ENCODE measurements around the gene PLEKHG3. TPM values are rescaled to one million over a fixed set of nuclear protein-coding genes. Genes with fewer than 3 reads are reported as not detected.

PLEKHG3 gene
- total RNA-seq, 2 donors from 2014 or later, result 78.8 to 106 TPM

DNA sequence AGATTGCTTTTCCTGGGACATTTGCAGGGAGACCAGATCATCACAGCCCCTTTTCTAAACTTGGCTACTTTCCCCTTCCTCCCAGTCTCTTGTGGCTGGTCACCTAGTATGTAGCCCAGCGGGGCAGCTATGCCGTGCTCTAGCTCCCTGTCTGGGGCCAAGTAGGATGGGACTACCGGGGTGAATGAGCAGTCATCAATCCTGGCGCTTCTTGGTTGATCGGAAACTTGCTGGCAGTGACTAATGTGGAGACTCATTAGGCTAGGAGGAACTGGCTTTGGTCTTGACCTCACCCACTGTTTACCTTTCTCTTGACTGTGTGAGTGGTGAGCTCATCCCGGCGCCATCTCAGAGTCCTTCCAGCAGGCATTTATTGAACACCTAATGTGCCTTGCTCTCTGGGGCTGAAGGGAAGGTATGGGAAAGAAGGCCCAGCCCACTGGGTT, 15.9 kb downstream of the PLEKHG3 start:
- peaks cover 63% of the 10 kb centered on the region for H3K4me1 ChIP-seq
- TF ChIP-seq, protein P1, sequence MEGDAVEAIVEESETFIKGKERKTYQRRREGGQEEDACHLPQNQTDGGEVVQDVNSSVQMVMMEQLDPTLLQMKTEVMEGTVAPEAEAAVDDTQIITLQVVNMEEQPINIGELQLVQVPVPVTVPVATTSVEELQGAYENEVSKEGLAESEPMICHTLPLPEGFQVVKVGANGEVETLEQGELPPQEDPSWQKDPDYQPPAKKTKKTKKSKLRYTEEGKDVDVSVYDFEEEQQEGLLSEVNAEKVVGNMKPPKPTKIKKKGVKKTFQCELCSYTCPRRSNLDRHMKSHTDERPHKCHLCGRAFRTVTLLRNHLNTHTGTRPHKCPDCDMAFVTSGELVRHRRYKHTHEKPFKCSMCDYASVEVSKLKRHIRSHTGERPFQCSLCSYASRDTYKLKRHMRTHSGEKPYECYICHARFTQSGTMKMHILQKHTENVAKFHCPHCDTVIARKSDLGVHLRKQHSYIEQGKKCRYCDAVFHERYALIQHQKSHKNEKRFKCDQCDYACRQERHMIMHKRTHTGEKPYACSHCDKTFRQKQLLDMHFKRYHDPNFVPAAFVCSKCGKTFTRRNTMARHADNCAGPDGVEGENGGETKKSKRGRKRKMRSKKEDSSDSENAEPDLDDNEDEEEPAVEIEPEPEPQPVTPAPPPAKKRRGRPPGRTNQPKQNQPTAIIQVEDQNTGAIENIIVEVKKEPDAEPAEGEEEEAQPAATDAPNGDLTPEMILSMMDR (IDR thresholded peaks at IDR 0.05), result no peak
- no peak overlapping the region for H3K4me3 ChIP-seq
- peak overlapping the region; percentile 38 to 78 for H3K9ac ChIP-seq (ENCODE audit: low read depth in 2 of 2, low read length in 2 of 2)
- intact Hi-C loops (cut with DNase I), result no loop called here
- no peaks in the 10 kb centered on the region for H3K27me3 ChIP-seq
- H3K27ac ChIP-seq, result peak overlapping the region; percentile 92
- H3K9me3 ChIP-seq, result no peaks in the 10 kb centered on the region
- no peaks in the 10 kb centered on the region for H3K36me3 ChIP-seq
- DNase-seq, result peak; percentile 82

DNA sequence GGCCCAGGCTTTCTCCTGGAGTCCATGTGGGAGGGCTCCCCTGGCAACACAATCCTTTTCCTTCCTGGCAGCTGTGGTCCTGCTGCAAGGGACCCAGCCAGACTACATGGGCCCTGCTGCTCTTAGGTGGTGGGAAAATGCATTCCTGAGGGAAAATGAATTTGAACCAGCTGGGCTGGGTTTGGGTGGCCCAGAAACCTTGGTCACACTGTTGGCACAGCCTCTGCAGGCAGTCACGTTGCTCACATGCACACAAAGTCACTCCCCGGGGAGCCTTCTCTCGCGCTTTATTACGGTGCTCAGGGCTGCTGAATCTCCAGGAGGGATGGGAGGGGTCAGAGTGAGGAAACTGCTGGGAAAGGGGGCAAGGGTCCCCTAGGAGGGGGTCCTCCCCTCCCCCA, 17.2 kb downstream of the PLEKHG3 start:
- intact Hi-C loops (cut with DNase I), result no loop called here
- Histone ChIP-seq H3K9ac (ENCODE audit: low read depth in 2 of 2, low read length in 2 of 2) (peak overlapping the region; percentile 31 to 78), H3K27ac (peak overlapping the region; percentile 92), H3K9me3 (no peaks in the 10 kb centered on the region), H3K36me3 (no peaks in the 10 kb centered on the region), H3K27me3 (no peaks in the 10 kb centered on the region), H3K4me3 (no peak overlapping the region), H3K4me1 (peaks cover 58% of the 10 kb centered on the region)
- DNase-seq, result peak; percentile 72
- TF ChIP-seq, protein P1 (IDR thresholded peaks at IDR 0.05), result no peak

- no peaks in the 10 kb centered on the region for H3K36me3 ChIP-seq
These were observed 17.7 kb downstream of the PLEKHG3 start for GRCh38 chr14:64721899-64722298.

DNA sequence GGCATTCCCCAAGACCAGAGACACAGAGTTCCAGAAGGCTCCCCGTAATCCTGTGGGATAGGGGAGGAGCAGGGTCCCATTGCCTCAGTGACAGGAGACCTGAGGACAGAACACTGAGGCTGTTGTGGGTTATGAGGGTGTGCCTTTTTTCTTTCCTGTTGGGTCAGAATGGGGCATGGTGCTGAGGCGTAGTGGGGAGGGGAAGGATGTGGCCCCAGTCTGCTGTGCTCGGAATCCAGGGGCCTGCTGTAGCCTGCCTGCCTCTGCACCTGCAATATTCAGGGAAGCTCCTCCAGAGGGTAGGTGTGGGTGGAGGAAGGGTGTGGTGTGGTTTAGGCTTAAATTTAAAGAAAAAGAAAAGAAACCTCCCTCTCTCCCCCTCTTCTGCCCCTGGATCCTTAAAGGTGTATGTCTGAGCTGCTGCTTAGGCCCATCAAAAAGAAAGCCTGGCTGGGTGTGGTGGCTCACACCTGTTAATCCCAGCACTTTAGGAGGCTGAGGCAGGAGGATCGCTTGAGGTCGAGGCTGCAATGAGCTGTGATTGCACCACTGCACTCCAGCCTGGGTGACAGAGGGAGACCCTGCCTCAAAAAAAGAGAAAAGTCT, 18.7 kb downstream of the PLEKHG3 start:
- Histone ChIP-seq H3K36me3 (no peaks in the 10 kb centered on the region), H3K4me1 (peaks cover 61% of the 10 kb centered on the region), H3K9me3 (no peaks in the 10 kb centered on the region), H3K27me3 (no peaks in the 10 kb centered on the region), H3K9ac (ENCODE audit: low read depth in 2 of 2, low read length in 2 of 2) (peak overlapping the region in 1 of 2 donors; percentile 10), H3K27ac (peak overlapping the region; percentile 22), H3K4me3 (no peak overlapping the region)
- TF ChIP-seq, protein P1 (IDR thresholded peaks at IDR 0.05), result no peak
- intact Hi-C loops (cut with DNase I), result no loop called here
- no peak for DNase-seq

More at GRCh38 chr14:64721899-64722298, 17.7 kb downstream of the PLEKHG3 start:
- intact Hi-C loops (cut with DNase I), result no loop called here
- H3K27me3 ChIP-seq, result no peaks in the 10 kb centered on the region
- TF ChIP-seq, protein P1 (IDR thresholded peaks at IDR 0.05), result no peak
- H3K4me1 ChIP-seq, result peaks cover 58% of the 10 kb centered on the region
- no peak for DNase-seq
- peak overlapping the region; percentile 92 for H3K27ac ChIP-seq
- peak overlapping the region in 1 of 2 donors; percentile 78 for H3K9ac ChIP-seq (ENCODE audit: low read depth in 2 of 2, low read length in 2 of 2)
- H3K9me3 ChIP-seq, result no peaks in the 10 kb centered on the region
- no peak overlapping the region for H3K4me3 ChIP-seq

DNA sequence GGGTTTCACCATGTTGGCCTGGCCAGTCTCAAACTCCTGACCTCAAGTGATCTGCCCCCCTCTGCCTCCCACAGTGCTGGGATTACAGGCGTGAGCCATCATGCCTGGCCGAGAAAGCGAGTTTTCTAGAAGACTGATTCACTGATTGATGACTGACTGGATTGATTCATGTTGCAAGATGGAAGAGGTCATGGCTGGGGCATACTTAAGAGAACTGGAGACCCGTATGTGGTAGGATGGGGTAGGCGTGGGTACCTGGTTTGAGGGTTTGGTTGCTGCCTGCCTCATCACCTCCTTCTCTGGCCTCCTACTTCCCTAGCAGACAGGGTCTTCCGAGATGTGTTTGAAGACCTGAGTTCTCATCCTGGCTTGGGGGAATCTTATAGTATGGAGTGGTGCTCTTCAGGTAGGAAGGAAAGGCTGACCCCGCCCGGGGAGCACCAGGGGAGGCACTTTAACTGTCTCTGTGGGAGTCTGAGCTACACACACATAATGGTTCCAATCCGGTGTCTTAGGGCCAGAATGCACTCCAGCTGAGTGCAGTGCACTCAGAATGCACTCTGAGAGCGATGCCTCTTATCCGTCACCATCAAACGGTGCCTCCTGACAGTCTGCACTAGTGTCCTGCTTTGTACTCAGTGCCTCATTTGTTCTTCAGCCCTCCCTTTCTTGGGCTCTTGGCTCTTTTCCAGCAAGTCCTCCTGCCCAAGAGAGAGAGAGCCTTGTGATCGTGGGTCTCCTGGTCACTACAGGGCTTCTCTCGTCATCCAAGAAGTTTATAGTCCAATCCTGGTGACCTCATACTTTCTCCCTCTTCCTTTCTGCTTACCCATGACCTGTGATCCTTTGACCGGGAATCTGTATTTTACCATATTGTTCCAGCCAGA, 19.7 kb downstream of the PLEKHG3 start:
- H3K27me3 ChIP-seq, result no peaks in the 10 kb centered on the region
- no peak overlapping the region for H3K4me3 ChIP-seq
- H3K36me3 ChIP-seq, result no peaks in the 10 kb centered on the region
- H3K27ac ChIP-seq, result peak overlapping the region; percentile 76
- peaks cover 54% of the 10 kb centered on the region for H3K4me1 ChIP-seq
- DNase-seq, result no peak
- no peaks in the 10 kb centered on the region for H3K9me3 ChIP-seq
- TF ChIP-seq, protein P1 (IDR thresholded peaks at IDR 0.05), result no peak
- intact Hi-C loops (cut with DNase I), result no loop called here
- H3K9ac ChIP-seq (ENCODE audit: low read depth in 2 of 2, low read length in 2 of 2), result peak overlapping the region; percentile 30 to 67
